NCI-H2081 treated with DMSO at 0.1 percent for 48 hours (cell line): ENCODE results near the gene CAPN9.
"Not testable (repeated sequence)": the region's sequence is repeated elsewhere in the genome, so short reads cannot be mapped to it uniquely, and the experiment has no call there.

Experiments used
- DNase-seq: peaks from one replicate; lab custom pipeline; 2025; lab: John Stamatoyannopoulos, UW

The CAPN9 gene

DNA sequence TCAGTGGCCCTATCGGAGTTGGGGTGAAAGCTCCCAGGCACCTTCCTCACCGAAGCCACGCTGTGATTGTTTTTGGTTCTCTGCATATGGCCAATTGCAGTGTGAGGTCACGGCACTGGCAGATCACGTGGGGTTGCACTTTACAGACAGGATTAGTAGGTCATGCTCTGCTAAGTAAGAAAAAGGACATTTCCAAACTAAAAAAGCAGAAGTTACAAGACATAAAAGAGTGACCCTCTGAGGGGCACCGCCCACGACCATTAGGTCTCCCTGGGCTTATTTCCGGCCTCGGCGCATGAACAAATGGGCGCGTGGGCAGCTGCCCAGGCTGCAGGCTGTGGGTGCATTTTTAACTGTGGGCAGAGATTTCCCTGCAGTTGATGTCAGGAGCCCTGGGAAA is 2.0 kb downstream of the CAPN9 start:
- DNase-seq = no peak

DNA sequence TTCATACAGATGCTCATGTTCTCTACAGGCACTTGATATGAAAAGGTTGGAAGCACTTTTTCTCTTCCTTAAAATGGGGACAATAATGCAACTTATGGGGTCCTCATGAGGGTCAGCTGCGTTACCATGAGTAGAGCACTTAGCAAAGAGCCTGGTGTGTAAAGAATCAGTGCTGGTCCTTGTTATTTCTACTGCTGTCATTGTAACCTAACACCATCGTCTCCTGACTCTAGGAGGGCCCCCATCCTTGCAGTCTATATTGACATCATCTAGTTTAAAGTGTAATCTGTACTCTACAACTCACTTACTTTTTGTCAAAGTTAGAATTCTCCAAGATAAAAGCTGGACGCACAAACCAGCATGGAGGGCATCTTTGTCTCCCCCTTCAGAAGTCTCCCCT is 2.4 kb downstream of the CAPN9 start:
- no peak for DNase-seq

DNA sequence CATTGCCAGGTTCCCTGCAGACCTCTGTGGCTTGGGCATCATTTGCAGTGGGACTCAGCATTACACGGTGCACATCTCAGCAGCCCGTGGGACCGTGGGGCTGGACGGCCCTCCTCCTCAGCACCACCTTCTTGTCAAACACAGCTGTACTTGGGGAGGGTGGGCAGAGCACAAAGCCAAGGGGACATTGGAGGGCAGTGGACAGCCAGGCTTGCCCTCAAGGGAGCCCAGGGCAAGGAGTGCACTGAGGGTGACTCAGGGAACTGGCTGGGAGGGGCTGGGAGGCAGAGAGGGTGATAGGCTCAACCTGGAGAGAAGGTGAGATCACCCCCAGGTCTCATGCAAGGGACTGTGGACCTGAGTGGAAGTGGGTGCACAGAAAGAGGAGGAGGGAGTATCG is 3.4 kb downstream of the CAPN9 start:
- no peak for DNase-seq

DNA sequence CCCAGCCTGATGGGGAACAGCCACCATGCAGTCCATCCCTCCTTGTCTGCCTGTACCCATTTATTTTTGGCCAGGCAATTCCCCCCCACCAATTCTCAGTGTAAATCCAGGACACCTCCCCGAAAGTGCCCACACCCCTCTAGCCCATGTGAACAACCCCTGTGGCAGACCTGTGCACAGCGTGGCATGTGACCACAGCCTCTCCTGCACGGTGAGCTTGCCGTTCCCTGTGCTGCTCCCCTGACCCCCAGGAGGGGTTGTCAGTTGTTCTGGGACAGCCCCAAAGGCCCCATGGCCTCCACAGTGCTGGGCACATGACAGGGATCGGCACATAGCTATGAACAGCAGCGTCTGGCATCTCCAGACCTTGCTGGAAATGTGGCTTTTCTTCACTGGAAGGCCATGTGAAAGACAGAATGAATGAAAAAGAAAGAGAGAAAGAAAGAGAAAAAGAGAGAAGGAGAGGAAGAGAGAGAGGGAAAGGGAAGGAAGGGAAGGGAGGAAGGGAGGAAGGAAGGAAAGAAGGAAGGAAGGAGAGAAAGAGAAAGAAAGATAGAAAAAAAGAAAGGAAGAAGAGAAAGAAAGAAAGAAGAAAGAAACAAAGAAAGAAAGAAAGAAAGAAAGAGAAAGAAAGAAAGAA is 3.9 kb downstream of the CAPN9 start:
- no peak for DNase-seq

DNA sequence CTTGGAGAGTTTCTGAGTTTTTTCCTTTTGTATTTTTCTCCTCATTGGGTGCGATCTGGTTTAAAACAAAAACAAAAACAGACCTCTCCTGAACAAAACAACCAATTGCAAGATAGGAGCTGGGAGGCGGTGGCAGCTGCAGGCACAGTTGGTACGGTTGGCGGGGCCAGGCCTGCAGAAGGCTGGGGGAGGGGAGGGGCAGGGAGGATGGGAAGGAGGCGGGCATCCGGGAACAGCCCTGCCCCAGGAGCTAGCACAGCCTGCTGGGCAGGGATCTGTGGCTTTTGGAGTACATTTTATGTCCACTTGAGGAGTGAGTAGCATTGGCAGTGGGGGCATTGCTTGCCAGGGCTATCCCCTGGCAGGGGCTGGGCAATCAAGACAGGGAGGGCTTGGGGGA is 5.2 kb downstream of the CAPN9 start:
- no peak for DNase-seq

DNA sequence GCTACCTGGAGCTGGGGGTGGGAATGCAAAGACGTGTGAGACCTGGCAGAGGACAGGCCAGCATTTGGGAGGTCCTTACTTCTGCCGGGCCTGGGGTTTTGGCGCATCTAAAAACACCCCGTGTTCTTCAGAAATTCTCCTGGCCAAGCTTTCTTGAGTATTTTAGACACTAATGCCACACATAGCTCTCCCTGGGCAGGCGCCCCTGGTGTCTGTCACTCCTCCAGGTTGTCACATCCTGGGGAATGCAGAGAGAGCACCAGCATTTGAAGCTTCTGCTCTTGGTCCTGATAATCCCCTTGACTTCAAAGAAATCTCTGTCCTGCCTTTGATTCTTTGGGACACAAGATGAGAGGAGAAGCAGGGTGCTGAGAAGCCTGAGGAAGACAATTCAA is 6.0 kb downstream of the CAPN9 start:
- no peak for DNase-seq

DNA sequence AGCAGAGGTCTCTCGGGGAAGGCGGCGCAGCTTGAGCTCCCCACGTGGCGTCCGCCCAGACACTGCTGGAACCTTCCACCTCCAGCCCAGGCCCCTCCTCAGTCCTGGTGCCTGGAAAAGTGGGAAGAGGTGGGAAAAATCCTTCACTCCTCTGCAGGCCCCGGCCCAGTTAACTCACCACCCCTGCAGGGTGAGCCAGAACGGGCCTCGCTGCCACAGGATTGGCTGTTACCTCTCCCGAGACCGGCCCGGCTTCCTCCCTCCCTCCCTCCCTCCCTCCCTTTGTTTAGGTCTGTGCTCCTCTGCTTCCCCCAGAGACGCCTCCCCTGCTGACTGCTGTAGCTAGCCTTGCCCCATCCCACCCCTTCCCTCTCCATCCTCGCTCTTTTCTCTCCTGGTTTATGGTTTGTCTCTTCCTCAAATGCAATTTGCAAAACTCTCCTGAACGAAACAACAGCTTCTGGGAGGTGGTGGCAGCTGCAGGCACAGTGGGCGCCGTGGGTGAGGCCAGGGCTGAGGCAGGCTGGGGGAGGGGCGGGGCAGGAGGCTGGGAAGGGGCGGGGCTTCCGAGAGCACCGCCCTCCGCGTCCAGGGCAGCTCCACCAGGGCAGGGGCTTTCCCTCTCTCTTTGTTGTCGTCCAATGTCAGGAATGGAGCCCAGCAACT is 6.5 kb downstream of the CAPN9 start:
- no peak for DNase-seq

- no peak for DNase-seq
These were observed 7.6 kb downstream of the CAPN9 start for GRCh38 chr1:230754796-230755195.

- DNase-seq = no peak
These were observed 10.9 kb downstream of the CAPN9 start for GRCh38 chr1:230757856-230758708.

DNA sequence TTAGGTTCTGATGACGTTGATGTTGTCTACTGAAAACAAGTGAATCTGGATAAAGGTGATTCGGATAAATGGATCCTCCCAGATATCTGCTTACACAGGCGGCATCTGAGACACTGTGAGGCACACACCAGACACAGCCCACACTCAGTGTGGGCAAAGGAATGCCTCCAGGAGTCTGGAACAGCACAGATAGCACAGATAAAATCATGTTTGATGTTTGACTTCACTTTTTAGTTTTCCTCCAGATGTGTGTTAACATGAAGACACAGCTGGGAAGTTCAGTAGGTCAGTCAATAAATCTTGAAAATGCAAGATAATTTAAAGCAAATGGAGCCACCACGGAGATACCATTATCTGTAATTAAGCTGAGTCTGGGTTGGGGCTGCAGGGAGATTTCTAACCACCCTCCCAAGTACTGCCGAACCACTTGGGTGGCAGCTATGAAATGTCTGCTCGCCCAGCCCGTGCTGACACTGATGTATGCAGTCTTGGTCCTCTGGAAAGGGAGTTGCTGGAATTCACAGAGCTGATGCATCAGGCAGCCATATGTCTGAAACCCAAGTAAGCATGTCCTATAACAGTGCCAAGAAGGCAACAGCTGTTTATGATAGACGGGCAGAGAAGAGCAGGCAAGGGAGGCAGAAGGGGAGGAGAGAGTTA is 11.7 kb downstream of the CAPN9 start:
- no peak for DNase-seq

GRCh38 chr1:230759369-230760065 is 12.3 kb downstream of the CAPN9 start:
- DNase-seq = no peak

- no peak for DNase-seq
These were observed 13.2 kb downstream of the CAPN9 start for GRCh38 chr1:230760360-230760827.

DNA sequence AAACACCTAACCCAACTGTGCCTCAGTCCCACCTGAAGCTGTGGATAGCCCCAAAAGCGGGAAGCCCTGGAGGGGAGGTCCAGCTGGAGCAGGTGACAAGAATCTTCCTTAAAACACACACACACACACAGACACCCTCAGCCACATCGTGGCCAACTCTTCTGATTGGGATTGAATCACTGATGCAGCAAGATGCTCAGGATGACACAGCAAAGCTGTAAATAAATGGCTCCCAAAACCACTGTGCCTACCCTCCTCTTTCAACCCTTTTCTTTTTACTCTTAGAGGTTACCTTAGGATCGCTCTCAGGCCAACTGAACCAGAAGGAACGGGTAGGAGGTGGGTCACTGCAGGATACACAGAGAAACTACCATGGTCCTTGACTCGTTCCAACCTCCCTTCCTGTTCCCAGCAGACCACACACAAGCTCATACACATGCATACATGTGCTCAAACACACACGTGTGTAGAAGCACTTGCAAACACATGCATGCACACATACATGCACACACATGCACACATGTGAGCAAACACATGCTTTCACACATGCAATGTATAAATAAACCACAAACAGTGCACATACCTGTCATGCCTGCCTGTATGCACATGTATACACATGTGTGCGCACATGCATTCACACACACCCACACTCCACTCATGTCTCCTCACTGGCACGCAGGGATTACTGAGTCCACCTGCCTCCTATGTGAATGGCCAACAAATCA is 14.4 kb downstream of the CAPN9 start:
- DNase-seq = no peak

DNA sequence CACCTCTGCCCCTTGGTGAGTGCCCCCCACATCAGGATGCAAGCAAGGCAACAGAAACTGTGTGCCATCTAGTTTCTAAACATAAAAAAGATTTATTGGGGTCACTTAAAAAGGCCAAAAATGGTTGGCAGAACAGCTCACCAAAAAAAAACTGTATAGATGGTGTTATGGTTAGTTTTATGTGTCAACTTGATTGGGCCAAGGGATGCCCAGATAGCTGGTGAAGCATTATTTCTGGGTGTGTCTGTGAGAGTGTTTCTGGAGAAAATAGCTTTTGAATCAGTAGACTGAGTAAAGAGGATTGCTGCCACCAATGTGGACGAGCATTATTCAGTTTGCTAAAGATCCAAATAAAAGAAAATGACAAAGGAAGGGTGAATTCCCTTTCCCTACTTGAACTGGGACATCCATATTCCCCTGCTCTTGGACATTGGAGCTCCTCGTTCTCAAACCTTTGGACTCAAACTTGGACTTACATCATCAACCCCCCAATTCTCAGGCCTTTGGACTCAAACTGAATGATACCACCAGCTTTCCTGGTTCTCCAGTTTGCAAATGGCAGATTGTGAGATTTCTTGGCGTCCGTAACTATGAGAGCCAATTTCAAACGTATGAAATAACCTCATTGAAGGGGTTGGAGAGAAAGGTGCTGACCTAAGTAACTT is 16.9 kb downstream of the CAPN9 start:
- DNase-seq = no peak

GRCh38 chr1:230766318-230766717 is 19.1 kb downstream of the CAPN9 start:
- no peak for DNase-seq

DNA sequence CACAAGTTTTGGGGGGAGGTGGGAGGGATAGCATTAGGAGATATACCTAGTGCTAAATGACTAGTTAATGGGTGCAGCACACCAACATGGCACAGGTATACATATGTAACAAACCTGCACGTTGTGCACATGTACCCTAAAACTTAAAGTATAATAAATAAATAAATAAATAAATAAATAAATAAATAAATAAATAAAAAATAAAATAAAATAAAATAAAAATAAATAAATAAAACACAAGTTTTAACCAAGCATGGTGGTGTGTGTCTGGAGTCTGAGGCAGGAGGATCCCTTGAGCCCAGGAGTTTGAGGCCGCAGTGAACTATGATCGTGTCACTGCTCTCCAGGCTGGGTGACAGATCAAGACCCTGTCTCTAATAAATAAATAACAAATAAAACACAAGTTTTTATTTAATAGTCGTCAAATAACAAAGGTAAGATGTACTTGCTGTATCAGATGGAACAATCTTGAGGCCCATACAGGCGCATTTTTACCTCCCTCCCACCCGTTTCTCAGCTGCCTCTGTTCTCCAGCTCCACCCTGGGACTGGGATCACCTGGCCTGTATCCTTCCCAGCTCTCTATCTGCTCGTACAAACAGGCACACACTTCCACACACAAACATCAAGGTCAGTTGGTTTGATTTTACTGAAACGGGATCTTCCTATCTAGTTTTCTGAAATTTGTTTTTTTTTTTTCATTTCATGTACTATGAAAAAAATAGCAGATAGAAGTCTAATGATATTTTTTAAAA is 20.8 kb downstream of the CAPN9 start:
- DNase-seq = not testable (repeated sequence)

GRCh38 chr1:230768903-230769570 is 21.8 kb downstream of the CAPN9 start:
- no peak for DNase-seq

DNA sequence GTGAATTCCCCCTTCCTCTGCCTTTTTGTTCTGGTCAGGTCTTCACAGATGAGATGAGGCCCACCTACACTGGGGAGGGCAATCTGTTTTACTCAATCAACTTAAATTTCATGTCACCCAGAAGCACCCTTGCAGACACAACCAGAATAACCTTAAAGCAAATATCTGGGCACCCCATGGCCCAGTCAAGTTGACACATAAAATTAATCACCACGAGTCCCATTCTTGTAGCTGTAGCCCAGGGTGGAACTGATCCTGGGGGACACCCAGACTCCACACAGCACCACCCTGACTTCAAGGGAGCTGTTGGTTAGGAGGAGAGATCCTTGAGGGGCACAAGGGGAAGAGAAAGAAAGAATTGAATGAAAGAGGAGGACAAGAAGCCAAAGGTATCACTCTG is 23.1 kb downstream of the CAPN9 start:
- no peak for DNase-seq

DNA sequence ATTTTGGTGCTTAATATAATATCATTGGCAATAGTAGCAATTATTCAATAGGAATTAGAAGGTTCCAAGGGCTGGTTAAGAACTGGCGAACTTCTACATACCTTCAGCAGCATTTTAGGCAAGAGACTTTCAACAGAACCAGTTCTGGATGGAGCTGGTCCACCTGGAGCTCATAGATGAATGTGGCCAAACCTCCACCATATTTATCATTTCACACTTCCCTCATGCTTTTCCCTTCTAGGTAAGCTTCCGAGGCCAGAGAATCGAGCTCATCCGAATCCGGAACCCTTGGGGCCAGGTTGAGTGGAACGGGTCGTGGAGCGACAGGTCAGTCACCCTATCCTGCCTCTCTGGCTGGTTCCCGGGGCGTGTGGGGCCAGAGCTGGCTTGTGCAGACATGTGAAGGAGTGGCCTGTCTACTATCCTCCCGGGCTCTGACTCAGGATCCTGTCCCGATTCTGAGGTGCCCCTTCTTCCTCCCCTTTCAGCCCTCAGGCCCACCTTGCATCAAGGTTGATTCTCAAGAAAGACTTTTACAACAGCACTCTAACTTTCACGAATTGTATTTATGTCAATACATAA is 24.7 kb downstream of the CAPN9 start:
- DNase-seq = no peak
